K562 (cell line): ENCODE measurements around the gene ZSCAN26. TPM values are rescaled to one million over a fixed set of nuclear protein-coding genes. Genes with fewer than 3 reads are reported as not detected.

Experiments
- ATAC-seq: fragments of 200-7000 bp; cut with Tn5 transposase; 3 replicates; pipeline ENCODE4 v1.9.1; 2020; ENCODE audit warnings: moderate library complexity
- BruUV-seq: library from RNA; stranded (reverse); fragments of 400-500 nt; replicated peaks from 2 replicates; lab custom pipeline; 2021; lab: Mats Ljungman, UMichigan
- CTCF ChIA-PET: fragments of 300-600 bp; formaldehyde crosslinking; extraction: SDS; loops from one replicate; lab custom pipeline; 2021; ENCODE audit warnings: low intra/inter-chr PET ratio; lab: Yijun Ruan, JAX
- POLR2A ChIA-PET: fragments of 300-600, 350-650 bp; sonication (Branson Sonifier 250); formaldehyde crosslinking; extraction: SDS; loops from one replicate; lab custom pipeline; 2021; ENCODE audit warnings: antibody characterized with exemption, inconsistent platforms; lab: Yijun Ruan, JAX
- DNase-seq, 4 experiments: peaks; one replicate each; pipeline versions ENCODE4 v3.0.0 to v3.0.0-alpha.2; 2011 to 2018; ENCODE audit warnings: low spot score in 3 of 4, mixed read lengths in 3 of 4; ENCODE audit errors: extremely low read depth in 1 of 4
- FAIRE-seq: peaks from 2 replicates; lab custom pipeline; 2011; peaks lifted over from hg19 to GRCh38; lab: Jason Lieb, UNC
- H2AFZ ChIP-seq: 2 replicates; pipeline ENCODE4 v1.6.0; 2011; ENCODE audit warnings: low read depth, low read length, control low read depth, inconsistent platforms
- H3K27ac ChIP-seq: fragments of 200-600 bp; 3 replicates; pipeline ENCODE4 v1.8.0; 2011; ENCODE audit warnings: low read depth, mild to moderate bottlenecking, control low read depth, inconsistent platforms, low read length, moderate library complexity, mixed read lengths; ENCODE audit errors: extremely low read depth
- H3K27me3 ChIP-seq, 2 experiments: fragments of 300-600 bp in 1 of 2; 2 replicates in 1 of 2; 3 replicates in 1 of 2; pipeline versions ENCODE4 v1.6.0 to v1.8.0; 2011; ENCODE audit warnings: inconsistent platforms in 2 of 2, low read length in 2 of 2, mild to moderate bottlenecking in 1 of 2, mixed read lengths in 1 of 2, moderate library complexity in 1 of 2; ENCODE audit not compliant: control insufficient read depth in 2 of 2, insufficient read depth in 2 of 2
- H3K36me3 ChIP-seq: fragments of 300-600 bp; 3 replicates; pipeline ENCODE4 v1.8.0; 2011; ENCODE audit warnings: mild to moderate bottlenecking, low read length, inconsistent platforms; ENCODE audit not compliant: control insufficient read depth, insufficient read depth
- H3K4me1 ChIP-seq, 2 experiments: fragments of 200-600 bp in 1 of 2; replicated peaks in 1 of 2; 2 replicates in 1 of 2; 3 replicates in 1 of 2; pipeline versions ENCODE4 v1.5.1 to v1.8.0; 2011; ENCODE audit warnings: inconsistent platforms in 2 of 2, low read length in 2 of 2, mild to moderate bottlenecking in 1 of 2, mixed read lengths in 1 of 2, moderate library complexity in 1 of 2; ENCODE audit not compliant: control insufficient read depth in 2 of 2, insufficient read depth in 2 of 2
- H3K4me2 ChIP-seq: 2 replicates; pipeline ENCODE4 v1.6.1; 2011; ENCODE audit warnings: low read length, control low read depth, inconsistent platforms, mixed read lengths; ENCODE audit not compliant: insufficient read depth
- H3K4me3 ChIP-seq: fragments of 200-600 bp; sonication (generic), shearing (Covaris generic); 2 replicates; pipeline ENCODE4 v1.5.1; 2016; ENCODE audit warnings: control low read depth, inconsistent platforms
- H3K79me2 ChIP-seq: fragments of 200-600 bp; 3 replicates; pipeline ENCODE4 v1.8.0; 2011; ENCODE audit warnings: low read length, inconsistent platforms; ENCODE audit not compliant: control insufficient read depth, insufficient read depth
- H3K9ac ChIP-seq, 2 experiments: 2 replicates each; pipeline versions ENCODE4 v1.6.0 to v1.6.1; 2011; ENCODE audit warnings: low read depth in 2 of 2, low read length in 2 of 2, control low read depth in 1 of 2, inconsistent platforms in 1 of 2, mild to moderate bottlenecking in 1 of 2, mixed read lengths in 1 of 2; ENCODE audit not compliant: insufficient read depth in 1 of 2
- H3K9me1 ChIP-seq: one replicate; pipeline ENCODE4 v1.6.0; 2011; ENCODE audit warnings: inconsistent platforms, mild to moderate bottlenecking, low read length, moderate library complexity; ENCODE audit not compliant: control insufficient read depth, insufficient read depth
- H3K9me3 ChIP-seq: replicated peaks from 2 replicates; pipeline ENCODE4 v1.5.1; 2011; ENCODE audit warnings: low read depth, low read length, inconsistent platforms; ENCODE audit not compliant: control insufficient read depth, insufficient read depth
- H4K20me1 ChIP-seq: replicated peaks from 2 replicates; pipeline ENCODE4 v1.6.1; 2011; ENCODE audit warnings: low read length, inconsistent platforms, mixed read lengths; ENCODE audit not compliant: control insufficient read depth, insufficient read depth
- ARHGAP35 ChIP-seq: fragments of 450-650 bp; IDR thresholded peaks from 2 replicates; pipeline ENCODE4 v1.6.1; 2018; ENCODE audit not compliant: partially characterized antibody
- MYC ChIP-seq, 2 experiments: fragments of 250-450 bp in 1 of 2; sonication (Bioruptor Pico) in 1 of 2; IDR thresholded peaks; 2 replicates each; pipeline versions ENCODE4 v1.5.1 to v1.6.1; 2012 to 2021; ENCODE audit warnings: low read depth in 2 of 2, borderline replicate concordance in 1 of 2, improper control_type of control experiment in 1 of 2, low read length in 1 of 2, mild to moderate bottlenecking in 1 of 2, moderate library complexity in 1 of 2
- NKRF ChIP-seq: fragments of 450-650 bp; IDR thresholded peaks from 2 replicates; pipeline ENCODE4 v1.6.1; 2016; ENCODE audit warnings: borderline replicate concordance
- NUFIP1 ChIP-seq: fragments of 450-650 bp; IDR thresholded peaks from 2 replicates; pipeline ENCODE4 v1.6.1; 2018; ENCODE audit not compliant: partially characterized antibody
- PKNOX1 ChIP-seq: fragments of 450-650 bp; IDR thresholded peaks from 2 replicates; pipeline ENCODE4 v1.6.1; 2016
- PML ChIP-seq: IDR thresholded peaks from 2 replicates; pipeline ENCODE4 v1.6.1; 2012; ENCODE audit warnings: low read length, inconsistent platforms
- SRF ChIP-seq, 2 experiments: fragments of 250-450, 450-650 bp in 1 of 2; sonication (Bioruptor Pico) in 1 of 2; sonication (generic) in 1 of 2; formaldehyde crosslinking; IDR thresholded peaks; 2 replicates each; pipeline versions ENCODE4 v1.5.0 to v1.5.1; 2020 to 2022; ENCODE audit warnings: mild to moderate bottlenecking in 1 of 2, missing genetic modification reagents in 1 of 2
- TCFL5 ChIP-seq: fragments of 250-450 bp; sonication (Bioruptor Pico); conservative IDR thresholded peaks from 2 replicates; pipeline ENCODE4 v1.6.1; 2021; ENCODE audit warnings: mild to moderate bottlenecking, moderate library complexity, matching md5 sums
- THRAP3 ChIP-seq: fragments of 450-650 bp; IDR thresholded peaks from 2 replicates; pipeline ENCODE4 v1.6.1; 2016; ENCODE audit warnings: mild to moderate bottlenecking, inconsistent platforms, borderline replicate concordance
- THRB ChIP-seq: fragments of 450-650 bp; formaldehyde crosslinking; conservative IDR thresholded peaks from 2 replicates; pipeline ENCODE4 v1.4.0; 2022; ENCODE audit warnings: mild to moderate bottlenecking, missing genetic modification characterization
- ZFP1 ChIP-seq: fragments of 450-650 bp; formaldehyde crosslinking; IDR thresholded peaks from 2 replicates; pipeline ENCODE4 v1.4.0; 2020; ENCODE audit warnings: mild to moderate bottlenecking, mixed read lengths
- ZNF146 ChIP-seq: IDR thresholded peaks from one replicate; pipeline ENCODE4 v1.6.1; 2018; ENCODE audit warnings: missing compliant biosample characterization; ENCODE audit not compliant: unreplicated experiment
- ZNF165 ChIP-seq: fragments of 250-450 bp; sonication (Bioruptor Pico); IDR thresholded peaks from 2 replicates; pipeline ENCODE4 v1.4.0; 2020; ENCODE audit warnings: borderline replicate concordance
- WGBS: fragments of 100-300 bp; shearing (Covaris generic); methylation state at CpG from one replicate; pipeline ENCODE4 v1.1.6; 2016; ENCODE audit warnings: low coverage, mixed read lengths; ENCODE audit not compliant: insufficient coverage; ENCODE audit errors: missing lambda C conversion rate; 5-methylcytosine and 5-hydroxymethylcytosine counted together
- in situ Hi-C: fragments of 300-500 bp; cut with MboI; formaldehyde crosslinking; loops from 4 replicates; pipeline ENCODE4 v1.15.0; 2018; ENCODE audit warnings: inconsistent platforms, mixed read lengths
- intact Hi-C: fragments of 100-400 bp; cut with micrococcal nuclease; formaldehyde crosslinking; loops from 2 replicates; pipeline ENCODE4 v1.14.2; 2022
- polyA plus RNA-seq, 8 experiments: library from polyadenylated mRNA; depleted of rRNA in 4 of 8; stranded (reverse) in 5 of 8; unstranded in 3 of 8; fragments of >200 nt; fragmentation: Nextera tagmentation in 2 of 8; fragmentation: Illumina TruSeq in 1 of 8; extraction: Ambion mirVana in 2 of 8; extraction: Trizol in 1 of 8; gene quantifications; 2 replicates each; pipeline versions ENCODE4 v1.2.1 to v1.2.3, GENCODE V29; 2011 to 2014; ENCODE audit warnings: inconsistent platforms in 1 of 8, missing spikeins in 1 of 8
- total RNA-seq, 7 experiments: library from RNA; depleted of rRNA in 6 of 7; stranded (reverse); fragments of >200 nt in 6 of 7; fragmentation: Illumina TruSeq in 2 of 7; extraction: Trizol in 2 of 7; gene quantifications; 2 replicates each; pipeline versions ENCODE4 v1.2.1 to v1.2.3, GENCODE V29; 2011 to 2021; ENCODE audit warnings: low replicate concordance in 1 of 7

ZSCAN26 gene
- total and polyA plus RNA-seq, 9 of the 15 experiments (the other 6 are each of a cell fraction or from before 2014, with no cell fraction given), result 5.9 to 14.2 (median 10.5) TPM

GRCh38 chr6:28245206-28245941 is 21.6 kb upstream of the ZSCAN26 start:
- no peaks in the 10 kb centered on the region for H3K9me1 ChIP-seq
- no TSS peak for BruUV-seq
- no peaks in the 10 kb centered on the region for H3K79me2 ChIP-seq
- no peak for TF ChIP-seq NKRF
- TF ChIP-seq ARHGAP35, result no peak
- TF ChIP-seq PML, result no peak
- TF ChIP-seq THRB (CRISPR knock-in tag), result no peak
- TF ChIP-seq PKNOX1, result no peak
- TF ChIP-seq THRAP3, result no peak
- no peak for TF ChIP-seq MYC (IDR thresholded peaks at IDR 0.05; ENCODE audit: low read depth, low read length)
- TF ChIP-seq MYC (CRISPR knock-in tag; IDR thresholded peaks at IDR 0.05; ENCODE audit: borderline replicate concordance, low read depth), result no peak
- TF ChIP-seq TCFL5 (CRISPR knock-in tag), result no peak
- TF ChIP-seq NUFIP1, result no peak
- TF ChIP-seq ZFP1, result no peak
- no peak for TF ChIP-seq ZNF165 (CRISPR knock-in tag)
- TF ChIP-seq ZNF146 (CRISPR knock-in tag), result no peak
- TF ChIP-seq SRF (CRISPR knock-in tag; IDR thresholded peaks at IDR 0.05), result no peak
- TF ChIP-seq, all 486 proteins: peak for 0
- Histone ChIP-seq H2AFZ (no peak overlapping the region), H3K4me2 (no peak overlapping the region), H4K20me1 (no peaks in the 10 kb centered on the region), H3K9ac (no peak overlapping the region), H3K4me3 (no peak overlapping the region), H3K36me3 (peaks cover 46% of the 10 kb centered on the region; the same call in 2 of the 3 replicates), H3K9me3 (no peaks in the 10 kb centered on the region), H3K4me1 (no peaks in the 10 kb centered on the region), H3K27ac (no peak overlapping the region), H3K27me3 (no peaks in the 10 kb centered on the region)
- FAIRE-seq (no peak), ATAC-seq (no peak), DNase-seq (no peak)
- intact Hi-C loops (no loop called here), in situ Hi-C loops (no loop called here)
- WGBS, result 69% methylated on average over 6 of the region's 6 CpGs
- ChIA-PET POLR2A (interaction anchor here (0.6 to 1.7 kb wide), 5 partner anchors 8 to 204 kb away, joined by 3 to 11 read pairs (median 4); partner anchors contain the start of genes PGBD1 and ZSCAN26), CTCF (no interaction called here)
